ENCODE measurements around the gene GLDN. TPM values are rescaled to one million over a fixed set of nuclear protein-coding genes. Genes with fewer than 3 reads are reported as not detected.

Gene GLDN
- polyA plus RNA-seq, 1 experiment: 0.21 TPM

DNA sequence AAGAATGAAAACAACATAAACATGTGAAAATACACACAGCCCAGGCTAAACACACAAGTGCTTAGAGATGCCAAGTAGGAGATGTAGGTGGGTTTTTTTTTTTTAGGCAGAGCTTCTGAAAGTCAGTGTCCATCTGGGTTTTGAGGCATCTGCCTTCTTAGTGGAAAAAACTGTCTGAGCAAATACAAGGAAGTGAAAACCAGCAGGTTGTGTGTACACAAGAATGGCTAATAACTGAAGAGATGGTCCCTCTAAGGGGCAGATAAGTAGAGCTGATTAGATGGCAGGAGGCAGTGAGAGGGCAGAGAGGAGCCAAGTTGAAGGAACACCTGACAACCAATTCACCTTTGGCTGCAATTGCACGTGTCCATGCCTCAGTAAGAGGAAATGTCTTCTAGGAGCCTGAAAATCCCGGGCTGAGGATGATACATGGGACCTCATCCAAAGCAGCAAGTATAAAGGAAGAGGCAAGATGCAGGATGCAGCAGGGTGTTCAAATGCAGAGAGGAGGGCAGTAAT lies 37.9 kb upstream of the GLDN start:
- TF ChIP-seq, protein P1, sequence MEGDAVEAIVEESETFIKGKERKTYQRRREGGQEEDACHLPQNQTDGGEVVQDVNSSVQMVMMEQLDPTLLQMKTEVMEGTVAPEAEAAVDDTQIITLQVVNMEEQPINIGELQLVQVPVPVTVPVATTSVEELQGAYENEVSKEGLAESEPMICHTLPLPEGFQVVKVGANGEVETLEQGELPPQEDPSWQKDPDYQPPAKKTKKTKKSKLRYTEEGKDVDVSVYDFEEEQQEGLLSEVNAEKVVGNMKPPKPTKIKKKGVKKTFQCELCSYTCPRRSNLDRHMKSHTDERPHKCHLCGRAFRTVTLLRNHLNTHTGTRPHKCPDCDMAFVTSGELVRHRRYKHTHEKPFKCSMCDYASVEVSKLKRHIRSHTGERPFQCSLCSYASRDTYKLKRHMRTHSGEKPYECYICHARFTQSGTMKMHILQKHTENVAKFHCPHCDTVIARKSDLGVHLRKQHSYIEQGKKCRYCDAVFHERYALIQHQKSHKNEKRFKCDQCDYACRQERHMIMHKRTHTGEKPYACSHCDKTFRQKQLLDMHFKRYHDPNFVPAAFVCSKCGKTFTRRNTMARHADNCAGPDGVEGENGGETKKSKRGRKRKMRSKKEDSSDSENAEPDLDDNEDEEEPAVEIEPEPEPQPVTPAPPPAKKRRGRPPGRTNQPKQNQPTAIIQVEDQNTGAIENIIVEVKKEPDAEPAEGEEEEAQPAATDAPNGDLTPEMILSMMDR (IDR thresholded peaks at IDR 0.05; ENCODE audit: insufficient read depth, low read depth, low read length): no peak
- CTCF ChIA-PET: interaction anchor here (1.0 to 1.6 kb wide), 2 partner anchors 77 to 78 kb away, joined by 3 read pairs; no protein-coding TSS in a partner anchor
- Histone ChIP-seq H3K27me3 (ENCODE audit: control insufficient read depth, insufficient read depth, low read length) (peaks cover 3% of the 10 kb centered on the region; the same call in 1 of the 2 replicates), H3K4me3 (ENCODE audit: low read depth, low read length) (no peak overlapping the region), H3K36me3 (ENCODE audit: control insufficient read depth, insufficient read depth, low read length) (no peaks in the 10 kb centered on the region)
- DNase-seq (ENCODE audit: low read depth): no peak
- POLR2A ChIA-PET: no interaction called here

DNA sequence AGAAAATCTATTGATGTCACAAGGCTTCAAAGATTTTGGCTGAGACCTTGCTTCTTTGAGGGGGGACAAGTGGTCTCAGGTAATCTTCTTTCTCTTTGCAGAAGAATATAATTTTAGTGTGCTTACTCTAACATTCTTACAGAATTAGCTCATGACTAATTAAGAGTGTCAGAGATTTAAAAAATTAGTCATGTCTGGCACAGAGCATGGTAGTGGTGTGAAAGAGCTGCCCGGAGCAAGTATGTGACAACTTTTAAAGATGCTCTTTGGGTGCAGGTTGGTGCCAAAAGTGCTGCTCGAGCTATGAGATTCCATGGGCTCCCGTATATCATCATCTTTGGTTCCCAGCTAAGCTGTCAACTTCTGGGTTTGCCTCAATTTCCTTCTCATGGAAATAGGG lies 34.1 kb upstream of the GLDN start:
- CTCF ChIA-PET: interaction anchor here (0.7 to 1.0 kb wide), 2 partner anchors 15 to 26 kb away, joined by 3 to 4 read pairs; no protein-coding TSS in a partner anchor
- TF ChIP-seq, protein P1 (IDR thresholded peaks at IDR 0.05; ENCODE audit: insufficient read depth, low read depth, low read length): no peak

DNA sequence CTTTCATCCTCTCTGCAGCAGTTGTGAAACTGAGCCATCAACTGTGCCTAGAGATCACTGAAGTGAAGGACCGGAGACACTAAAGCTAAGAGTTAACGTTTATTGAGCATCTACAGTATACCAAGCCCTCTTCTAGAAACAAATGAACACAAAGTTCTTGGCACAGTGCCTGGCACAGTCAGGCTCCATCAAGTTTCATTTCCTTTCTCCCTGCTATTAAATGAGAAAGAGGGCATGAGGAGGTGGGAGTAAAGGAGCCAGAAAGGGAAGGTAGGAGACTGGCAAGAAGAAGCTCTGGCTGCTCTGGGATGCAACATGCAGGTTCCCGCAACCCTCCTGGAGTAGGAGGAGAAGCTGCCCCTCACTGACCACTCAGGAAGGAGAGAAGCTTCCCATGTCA lies 33.6 kb upstream of the GLDN start:
- Histone ChIP-seq H3K36me3 (ENCODE audit: control insufficient read depth, insufficient read depth, low read length) (no peaks in the 10 kb centered on the region), H3K4me3 (ENCODE audit: low read depth, low read length) (no peak overlapping the region), H3K27me3 (ENCODE audit: control insufficient read depth, insufficient read depth, low read length) (peaks cover 1% of the 10 kb centered on the region)
- ChIA-PET POLR2A (no interaction called here), CTCF (interaction anchor here (0.7 to 1.0 kb wide), 2 partner anchors 15 to 27 kb away, joined by 3 to 4 read pairs; no protein-coding TSS in a partner anchor)
- no peak for DNase-seq (ENCODE audit: low read depth)
- TF ChIP-seq, protein P1 (IDR thresholded peaks at IDR 0.05; ENCODE audit: insufficient read depth, low read depth, low read length): no peak

More for the DNA sequence above, 34.1 kb upstream of the GLDN start:
- H3K27me3 ChIP-seq (ENCODE audit: control insufficient read depth, insufficient read depth, low read length): peaks cover 3% of the 10 kb centered on the region; the same call in 1 of the 2 replicates
- no peak overlapping the region for H3K4me3 ChIP-seq (ENCODE audit: low read depth, low read length)
- DNase-seq (ENCODE audit: low read depth): no peak
- no peaks in the 10 kb centered on the region for H3K36me3 ChIP-seq (ENCODE audit: control insufficient read depth, insufficient read depth, low read length)
- POLR2A ChIA-PET: no interaction called here

DNA sequence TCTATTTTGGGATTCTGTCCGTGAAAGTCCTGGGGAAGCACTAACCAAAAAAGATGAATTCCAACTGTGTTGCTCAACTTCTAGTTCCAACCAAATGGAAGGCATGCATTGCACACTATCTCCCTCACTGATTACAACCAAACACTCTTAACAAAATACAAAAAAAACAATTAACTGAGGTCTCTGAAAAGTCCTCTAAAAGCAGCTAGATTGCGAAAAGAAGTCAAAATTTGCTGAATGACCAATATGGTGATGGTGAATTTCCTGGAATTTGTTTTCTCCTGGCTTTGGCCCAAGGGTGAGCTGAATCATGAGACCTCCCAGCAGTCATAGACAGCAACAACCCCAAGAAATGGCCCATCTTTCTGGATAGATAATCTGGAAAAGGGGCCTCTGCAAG lies 31.4 kb upstream of the GLDN start:
- no peak overlapping the region for H3K4me3 ChIP-seq (ENCODE audit: low read depth, low read length)
- ChIA-PET CTCF (interaction anchor here (0.9 to 1.2 kb wide), 2 partner anchors 27 to 71 kb away, joined by 3 read pairs; no protein-coding TSS in a partner anchor), POLR2A (no interaction called here)
- DNase-seq (ENCODE audit: low read depth): no peak
- TF ChIP-seq, protein P1 (IDR thresholded peaks at IDR 0.05; ENCODE audit: insufficient read depth, low read depth, low read length): no peak
- no peaks in the 10 kb centered on the region for H3K36me3 ChIP-seq (ENCODE audit: control insufficient read depth, insufficient read depth, low read length)
- H3K27me3 ChIP-seq (ENCODE audit: control insufficient read depth, insufficient read depth, low read length): no peaks in the 10 kb centered on the region; the same call in 1 of the 2 replicates

DNA sequence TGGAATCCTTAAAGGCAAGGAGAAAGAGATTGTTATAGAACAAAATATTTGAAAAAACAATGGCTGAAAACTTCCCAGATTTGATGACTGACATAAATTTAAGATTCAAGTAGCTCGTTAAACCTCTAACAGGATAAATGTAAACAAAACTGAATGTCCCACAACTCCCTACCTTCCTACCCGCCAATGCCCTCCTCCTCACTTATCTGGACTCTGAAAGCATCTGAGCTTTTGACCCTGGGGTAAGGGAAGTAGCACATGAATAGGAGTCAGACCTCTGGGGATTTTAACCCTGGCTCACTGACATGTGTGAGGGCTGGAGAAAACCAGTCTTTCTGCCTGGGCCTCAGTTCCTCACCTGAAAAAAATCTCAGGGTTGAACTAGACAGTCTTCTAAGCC lies 29.9 kb upstream of the GLDN start:
- Histone ChIP-seq H3K4me3 (ENCODE audit: low read depth, low read length) (no peak overlapping the region), H3K27me3 (ENCODE audit: control insufficient read depth, insufficient read depth, low read length) (no peaks in the 10 kb centered on the region; the same call in 1 of the 2 replicates), H3K36me3 (ENCODE audit: control insufficient read depth, insufficient read depth, low read length) (no peaks in the 10 kb centered on the region)
- ChIA-PET CTCF (interaction anchor here (0.9 to 1.7 kb wide), 2 partner anchors 13 to 30 kb away, joined by 5 read pairs; no protein-coding TSS in a partner anchor), POLR2A (no interaction called here)
- no peak for DNase-seq (ENCODE audit: low read depth)
- TF ChIP-seq, protein P1 (IDR thresholded peaks at IDR 0.05; ENCODE audit: insufficient read depth, low read depth, low read length): no peak
